CD8-positive, alpha-beta memory T cell (primary cell): ENCODE data around the gene FHOD1. TPM values are rescaled to one million over a fixed set of nuclear protein-coding genes. Genes with fewer than 3 reads are reported as not detected.

Source experiments
- CTCF ChIA-PET: fragments of 350-600 bp; sonication (Branson Sonifier 250); formaldehyde crosslinking; loops from one replicate; lab custom pipeline; 2021; ENCODE audit warnings: antibody characterized with exemption; lab: Charles Lee
- POLR2A ChIA-PET: fragments of 350-600 bp; sonication (Branson Sonifier 250); formaldehyde crosslinking; loops from one replicate; lab custom pipeline; 2021; ENCODE audit warnings: antibody characterized with exemption; lab: Charles Lee
- DNase-seq, 5 donors: peaks; one replicate each; pipeline versions ENCODE4 v3.0.0 to v3.0.0-alpha.2; 2020 to 2022; ENCODE audit warnings: mixed read lengths in 1 of 5
- H3K27ac ChIP-seq: one replicate; pipeline ENCODE4 v1.7.0; 2013; ENCODE audit warnings: low read depth, mild to moderate bottlenecking, low read length, moderate library complexity
- H3K27me3 ChIP-seq: 2 replicates; pipeline ENCODE4 v1.7.0; 2013; ENCODE audit warnings: low read length, mild to moderate bottlenecking; ENCODE audit not compliant: insufficient read depth, poor library complexity, severe bottlenecking
- H3K36me3 ChIP-seq: 2 replicates; pipeline ENCODE4 v1.7.0; 2013; ENCODE audit warnings: mild to moderate bottlenecking, low read length, moderate library complexity; ENCODE audit not compliant: insufficient read depth
- H3K4me1 ChIP-seq: 2 replicates; pipeline ENCODE4 v1.7.0; 2013; ENCODE audit warnings: mild to moderate bottlenecking, low read length, moderate library complexity; ENCODE audit not compliant: insufficient read depth
- H3K4me3 ChIP-seq: 2 replicates; pipeline ENCODE4 v1.7.0; 2013; ENCODE audit warnings: mild to moderate bottlenecking, low read length
- H3K9me3 ChIP-seq: 2 replicates; pipeline ENCODE4 v1.7.0; 2013; ENCODE audit warnings: mild to moderate bottlenecking, low read length
- H3K27ac Mint-ChIP-seq, 8 donors: one replicate each; pipeline ENCODE4 v1.8.0; 2020 to 2021; ENCODE audit warnings: mixed read lengths in 8 of 8, mild to moderate bottlenecking in 6 of 8, inconsistent platforms in 3 of 8, moderate library complexity in 3 of 8
- H3K27me3 Mint-ChIP-seq, 2 donors: one replicate each; pipeline ENCODE4 v1.8.0; 2020 to 2021; ENCODE audit warnings: mixed read lengths in 2 of 2, mild to moderate bottlenecking in 1 of 2, moderate library complexity in 1 of 2
- H3K36me3 Mint-ChIP-seq, 3 donors: one replicate each; pipeline ENCODE4 v1.8.0; 2020 to 2021; ENCODE audit warnings: mixed read lengths in 3 of 3, inconsistent platforms in 1 of 3, mild to moderate bottlenecking in 1 of 3
- H3K4me1 Mint-ChIP-seq, 3 donors: one replicate each; pipeline ENCODE4 v1.8.0; 2020 to 2021; ENCODE audit warnings: mixed read lengths in 3 of 3, inconsistent platforms in 1 of 3, mild to moderate bottlenecking in 1 of 3
- H3K4me3 Mint-ChIP-seq, 7 donors: one replicate each; pipeline ENCODE4 v1.8.0; 2020 to 2021; ENCODE audit warnings: mixed read lengths in 7 of 7, mild to moderate bottlenecking in 6 of 7, moderate library complexity in 4 of 7, inconsistent platforms in 2 of 7
- H3K9me3 Mint-ChIP-seq, 5 donors: one replicate each; pipeline ENCODE4 v1.8.0; 2020 to 2022; ENCODE audit warnings: mixed read lengths in 5 of 5, mild to moderate bottlenecking in 3 of 5, moderate library complexity in 2 of 5, inconsistent platforms in 1 of 5
- polyA plus RNA-seq: library from polyadenylated mRNA; unstranded; fragments of 300-500 nt; fragmentation: Illumina TruSeq; gene quantifications from one replicate; pipeline ENCODE4 v1.2.3, GENCODE V29; 2021
- total RNA-seq, 2 experiments: library from RNA; stranded (reverse); gene quantifications; one replicate each; pipeline ENCODE4 v1.2.3, GENCODE V29; 2021

Gene FHOD1
- total and polyA plus RNA-seq, 3 experiments from 2014 or later: 5.5 to 117 (median 111) TPM

DNA sequence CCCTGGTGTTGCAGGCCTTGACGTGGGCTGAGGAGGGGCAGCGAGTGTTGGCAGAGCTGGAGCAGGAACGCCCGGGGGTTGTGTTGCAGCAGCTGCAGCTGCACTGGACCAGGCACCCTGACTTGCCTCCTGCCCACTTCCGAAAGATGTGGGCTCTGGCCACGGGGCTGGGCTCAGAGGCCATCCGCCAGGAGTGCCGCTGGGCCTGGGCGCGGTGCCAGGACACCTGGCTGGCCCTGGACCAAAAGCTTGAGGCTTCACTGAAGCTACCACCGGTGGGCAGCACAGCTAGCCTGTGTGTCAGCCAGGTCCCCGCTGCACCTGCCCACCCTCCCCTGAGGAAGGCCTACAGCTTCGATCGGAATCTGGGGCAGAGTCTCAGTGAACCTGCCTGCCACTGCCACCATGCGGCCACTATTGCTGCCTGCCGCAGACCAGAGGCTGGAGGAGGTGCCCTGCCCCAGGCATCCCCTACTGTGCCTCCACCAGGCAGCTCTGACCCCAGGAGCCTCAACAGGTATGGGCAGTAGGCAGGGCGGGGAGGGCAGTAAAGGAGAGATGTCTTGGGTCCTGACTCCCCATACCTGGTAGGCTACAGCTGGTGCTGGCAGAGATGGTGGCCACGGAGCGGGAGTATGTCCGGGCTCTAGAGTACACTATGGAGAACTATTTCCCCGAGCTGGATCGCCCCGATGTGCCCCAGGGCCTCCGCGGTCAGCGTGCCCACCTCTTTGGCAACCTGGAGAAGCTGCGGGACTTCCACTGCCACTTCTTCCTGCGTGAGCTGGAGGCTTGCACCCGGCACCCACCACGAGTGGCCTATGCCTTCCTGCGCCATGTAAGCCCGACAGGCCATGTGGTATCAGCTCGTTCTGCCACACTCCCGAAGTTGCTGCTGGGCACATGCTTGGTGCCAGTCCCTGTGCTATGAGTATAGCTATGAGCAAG is 37.7 kb upstream of the FHOD1 start:
- Mint-ChIP-seq H3K9me3 (no peaks in the 10 kb centered on the region), H3K27me3 (no peaks in the 10 kb centered on the region), H3K4me3 (no peak overlapping the region), H3K36me3 (peaks cover 0 to 4% (median 2%) of the 10 kb centered on the region in 3 donors), H3K4me1 (peaks cover 8 to 14% (median 12%) of the 10 kb centered on the region in 3 donors), H3K27ac (peak overlapping the region in 1 of 8 donors; percentile 35)
- no peaks in the 10 kb centered on the region for H3K27me3 ChIP-seq
- ChIA-PET CTCF (interaction anchor here (0.6 to 1.7 kb wide), 3 partner anchors 26 to 132 kb away, joined by 3 to 4 read pairs (median 3); no protein-coding TSS in a partner anchor), POLR2A (interaction anchor here (0.5 kb wide), 1 partner anchor 41 kb away, joined by 3 read pairs; no protein-coding TSS in a partner anchor)
- no peak overlapping the region for H3K27ac ChIP-seq
- peak in 1 of 5 donors; percentile 41 for DNase-seq
- H3K4me1 ChIP-seq: peaks cover 11% of the 10 kb centered on the region
- H3K36me3 ChIP-seq: no peaks in the 10 kb centered on the region
- H3K4me3 ChIP-seq: no peak overlapping the region
- no peaks in the 10 kb centered on the region for H3K9me3 ChIP-seq

DNA sequence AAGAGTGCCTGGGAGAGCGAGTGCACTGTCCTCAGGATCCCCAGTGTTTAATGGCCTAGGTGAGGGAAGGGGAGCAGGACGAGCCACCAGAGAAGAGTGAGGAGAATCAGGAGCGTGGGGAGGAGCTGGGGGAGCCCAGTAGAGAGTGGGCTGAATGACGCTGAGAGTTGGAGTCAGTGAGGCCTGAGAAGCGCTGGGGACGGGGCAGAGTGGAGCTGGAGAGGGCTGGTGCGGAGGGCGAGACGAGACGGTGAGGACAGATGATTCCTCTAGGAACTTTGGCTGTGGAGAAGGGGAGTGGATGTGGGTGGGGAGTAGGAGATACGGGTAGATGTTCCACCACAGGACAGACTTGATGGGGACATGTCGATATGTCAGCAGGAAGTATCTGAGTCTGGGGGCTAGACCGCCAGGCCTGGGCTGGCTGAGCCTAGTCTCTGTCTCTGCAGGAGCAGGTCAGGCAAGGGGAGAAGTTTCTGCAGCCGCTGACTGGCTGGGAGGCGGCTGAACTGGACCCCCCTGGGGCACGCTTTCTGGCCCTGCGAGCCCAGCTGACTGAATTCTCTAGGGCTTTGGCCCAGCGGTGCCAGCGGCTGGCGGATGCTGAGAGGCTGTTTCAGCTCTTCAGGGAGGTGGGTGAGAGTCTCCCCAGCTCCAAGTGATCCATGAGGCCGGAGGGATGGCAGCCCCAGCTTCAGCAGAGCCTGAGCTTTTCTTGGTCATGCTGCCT is 36.7 kb upstream of the FHOD1 start:
- POLR2A ChIA-PET: no interaction called here

DNA sequence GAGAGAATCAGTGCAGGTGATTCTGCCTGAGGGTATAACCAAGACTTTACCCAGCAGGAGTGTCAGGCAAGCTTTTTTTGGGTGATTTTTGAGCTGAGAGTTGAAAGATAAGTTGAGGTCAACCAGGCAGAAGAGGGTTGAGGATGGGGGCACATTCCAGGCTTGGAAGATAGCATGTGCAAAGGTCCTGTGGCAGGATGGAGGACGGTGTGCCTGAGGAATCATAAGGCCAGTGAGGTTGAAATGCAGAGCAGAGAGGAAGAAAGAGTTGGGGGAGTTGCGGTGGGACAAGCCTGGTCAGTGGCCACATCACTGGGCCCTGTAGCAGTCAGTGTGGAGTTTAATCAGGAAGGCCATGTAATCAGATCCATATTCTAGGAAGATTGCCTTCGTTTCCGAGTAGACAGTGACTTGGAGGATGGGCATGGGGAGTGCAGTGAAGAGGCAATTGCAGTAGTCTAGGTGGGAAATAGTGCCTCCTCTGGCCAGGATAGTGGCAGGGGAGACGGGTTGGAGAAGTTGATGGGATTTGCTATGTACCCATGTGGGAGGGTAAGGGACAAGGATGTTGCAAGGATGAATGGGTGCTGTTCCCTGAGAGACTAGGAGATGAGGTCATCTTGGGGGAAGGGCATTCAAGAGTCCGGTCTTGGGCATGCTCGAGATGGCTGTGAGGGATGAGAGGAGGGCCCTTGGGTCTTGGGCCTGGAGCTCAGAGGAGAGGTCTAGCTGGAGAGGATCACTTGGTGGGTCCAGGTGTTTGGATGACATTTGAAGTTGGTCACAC is 36.0 kb upstream of the FHOD1 start:
- no peaks in the 10 kb centered on the region for H3K9me3 ChIP-seq
- H3K4me3 ChIP-seq: no peak overlapping the region
- ChIA-PET POLR2A (no interaction called here), CTCF (interaction anchor here (0.5 to 1.0 kb wide), 2 partner anchors 43 to 117 kb away, joined by 3 read pairs; partner anchors contain the start of genes KCTD19 and LRRC36)
- peaks cover 0 to 4% (median 2%) of the 10 kb centered on the region in 3 donors for H3K36me3 Mint-ChIP-seq
- no peaks in the 10 kb centered on the region for H3K36me3 ChIP-seq
- H3K27me3 ChIP-seq: no peaks in the 10 kb centered on the region
- peaks cover 11% of the 10 kb centered on the region for H3K4me1 ChIP-seq
- H3K9me3 Mint-ChIP-seq: no peaks in the 10 kb centered on the region
- no peak overlapping the region for H3K27ac ChIP-seq
- peak overlapping the region in 1 of 7 donors; percentile 11 for H3K4me3 Mint-ChIP-seq
- H3K4me1 Mint-ChIP-seq: peaks cover 5 to 7% (median 5%) of the 10 kb centered on the region in 3 donors
- H3K27me3 Mint-ChIP-seq: no peaks in the 10 kb centered on the region
- peak overlapping the region in 1 of 8 donors; percentile 17 for H3K27ac Mint-ChIP-seq
- DNase-seq: peak in 1 of 5 donors; percentile 15

More for the DNA sequence above, 36.7 kb upstream of the FHOD1 start:
- no peak overlapping the region for H3K27ac ChIP-seq
- Mint-ChIP-seq H3K27me3 (no peaks in the 10 kb centered on the region), H3K9me3 (no peaks in the 10 kb centered on the region), H3K4me3 (no peak overlapping the region), H3K4me1 (peaks cover 0 to 4% (median 2%) of the 10 kb centered on the region in 3 donors), H3K36me3 (peaks cover 0 to 4% (median 2%) of the 10 kb centered on the region in 3 donors), H3K27ac (peak overlapping the region in 2 of 8 donors; percentile 52 to 73)
- H3K4me3 ChIP-seq: no peak overlapping the region
- no peaks in the 10 kb centered on the region for H3K36me3 ChIP-seq
- peaks cover 8% of the 10 kb centered on the region for H3K4me1 ChIP-seq
- H3K9me3 ChIP-seq: no peaks in the 10 kb centered on the region
- CTCF ChIA-PET: interaction anchor here (0.5 to 1.7 kb wide), 3 partner anchors 25 to 116 kb away, joined by 3 to 4 read pairs (median 3); partner anchors contain the start of genes KCTD19 and LRRC36
- no peaks in the 10 kb centered on the region for H3K27me3 ChIP-seq
- DNase-seq: peak in 1 of 5 donors; percentile 28

DNA sequence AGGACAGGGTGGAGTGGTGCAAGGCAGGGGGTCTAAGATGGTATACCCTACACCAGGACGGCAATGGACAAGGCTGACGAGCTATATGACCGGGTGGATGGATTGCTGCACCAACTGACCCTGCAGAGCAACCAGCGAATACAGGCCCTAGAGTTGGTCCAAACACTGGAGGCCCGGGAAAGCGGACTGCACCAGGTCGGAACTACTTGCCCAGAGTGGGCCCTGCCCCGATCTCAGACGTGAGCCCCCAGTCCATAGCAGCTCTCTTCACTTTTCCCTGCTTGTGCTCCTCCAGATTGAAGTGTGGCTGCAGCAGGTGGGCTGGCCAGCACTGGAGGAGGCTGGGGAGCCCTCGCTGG is 35.1 kb upstream of the FHOD1 start:
- CTCF ChIA-PET: no interaction called here
- H3K9me3 ChIP-seq: no peaks in the 10 kb centered on the region
- peaks cover 0 to 4% (median 4%) of the 10 kb centered on the region in 3 donors for H3K36me3 Mint-ChIP-seq
- no peak overlapping the region for H3K27ac ChIP-seq
- POLR2A ChIA-PET: no interaction called here
- H3K36me3 ChIP-seq: no peaks in the 10 kb centered on the region
- H3K4me1 ChIP-seq: peaks cover 17% of the 10 kb centered on the region
- H3K4me3 Mint-ChIP-seq: peak overlapping the region in 1 of 7 donors; percentile 46
- no peaks in the 10 kb centered on the region for H3K27me3 ChIP-seq
- no peaks in the 10 kb centered on the region for H3K9me3 Mint-ChIP-seq
- no peaks in the 10 kb centered on the region for H3K27me3 Mint-ChIP-seq
- peaks cover 5 to 13% (median 9%) of the 10 kb centered on the region in 3 donors for H3K4me1 Mint-ChIP-seq
- H3K4me3 ChIP-seq: no peak overlapping the region
- peak in 1 of 5 donors; percentile 20 for DNase-seq
- H3K27ac Mint-ChIP-seq: no peak overlapping the region

DNA sequence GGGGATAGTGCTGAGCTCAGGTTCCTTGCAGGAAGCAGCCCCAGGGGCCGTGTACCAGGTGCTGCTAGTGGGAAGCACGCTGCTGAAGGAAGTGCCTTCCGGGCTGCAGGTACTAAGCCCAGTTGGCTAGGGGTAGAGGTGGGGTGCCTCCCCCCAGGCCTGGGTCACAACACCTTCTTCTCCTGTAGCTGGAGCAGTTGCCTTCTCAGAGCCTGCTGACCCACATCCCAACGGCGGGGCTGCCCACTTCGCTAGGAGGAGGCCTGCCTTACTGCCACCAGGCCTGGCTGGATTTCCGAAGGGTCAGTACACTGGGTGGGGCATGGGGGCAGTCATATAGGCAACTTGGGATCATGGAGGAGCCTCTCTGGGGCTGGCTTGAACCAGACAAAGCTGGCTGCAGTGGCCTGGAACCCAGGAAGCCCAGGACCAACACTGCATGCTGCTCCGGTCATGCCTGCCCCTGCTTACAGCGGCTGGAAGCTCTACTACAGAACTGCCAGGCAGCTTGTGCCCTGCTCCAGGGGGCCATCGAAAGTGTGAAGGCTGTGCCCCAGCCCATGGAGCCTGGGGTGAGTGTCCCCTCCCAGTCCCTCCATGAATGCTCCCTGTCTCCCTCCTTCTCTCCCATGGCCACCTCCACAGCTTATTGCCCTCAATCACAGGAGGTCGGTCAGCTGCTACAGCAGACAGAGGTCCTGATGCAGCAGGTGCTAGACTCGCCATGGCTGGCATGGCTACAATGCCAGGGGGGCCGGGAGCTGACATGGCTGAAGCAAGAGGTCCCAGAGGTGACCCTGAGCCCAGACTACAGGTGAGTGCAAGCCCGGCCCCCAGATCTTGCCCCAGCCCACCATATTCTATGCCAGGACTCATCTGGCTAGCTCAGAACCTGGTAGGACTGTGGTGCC is 34.5 kb upstream of the FHOD1 start:
- ChIA-PET POLR2A (no interaction called here), CTCF (interaction anchor here (2.0 kb wide), 1 partner anchor 22 kb away, joined by 4 read pairs; no protein-coding TSS in a partner anchor)
- Histone ChIP-seq H3K27me3 (no peaks in the 10 kb centered on the region), H3K9me3 (no peaks in the 10 kb centered on the region), H3K36me3 (no peaks in the 10 kb centered on the region), H3K4me1 (peaks cover 17% of the 10 kb centered on the region), H3K4me3 (no peak overlapping the region), H3K27ac (no peak overlapping the region)
- no peaks in the 10 kb centered on the region for H3K27me3 Mint-ChIP-seq
- H3K9me3 Mint-ChIP-seq: no peaks in the 10 kb centered on the region
- H3K4me3 Mint-ChIP-seq: peak overlapping the region in 2 of 7 donors; percentile 67 to 83
- DNase-seq: no peak
- peaks cover 5 to 14% (median 12%) of the 10 kb centered on the region in 3 donors for H3K4me1 Mint-ChIP-seq
- H3K36me3 Mint-ChIP-seq: peaks cover 0 to 6% (median 4%) of the 10 kb centered on the region in 3 donors
- H3K27ac Mint-ChIP-seq: peak overlapping the region in 1 of 8 donors; percentile 52

DNA sequence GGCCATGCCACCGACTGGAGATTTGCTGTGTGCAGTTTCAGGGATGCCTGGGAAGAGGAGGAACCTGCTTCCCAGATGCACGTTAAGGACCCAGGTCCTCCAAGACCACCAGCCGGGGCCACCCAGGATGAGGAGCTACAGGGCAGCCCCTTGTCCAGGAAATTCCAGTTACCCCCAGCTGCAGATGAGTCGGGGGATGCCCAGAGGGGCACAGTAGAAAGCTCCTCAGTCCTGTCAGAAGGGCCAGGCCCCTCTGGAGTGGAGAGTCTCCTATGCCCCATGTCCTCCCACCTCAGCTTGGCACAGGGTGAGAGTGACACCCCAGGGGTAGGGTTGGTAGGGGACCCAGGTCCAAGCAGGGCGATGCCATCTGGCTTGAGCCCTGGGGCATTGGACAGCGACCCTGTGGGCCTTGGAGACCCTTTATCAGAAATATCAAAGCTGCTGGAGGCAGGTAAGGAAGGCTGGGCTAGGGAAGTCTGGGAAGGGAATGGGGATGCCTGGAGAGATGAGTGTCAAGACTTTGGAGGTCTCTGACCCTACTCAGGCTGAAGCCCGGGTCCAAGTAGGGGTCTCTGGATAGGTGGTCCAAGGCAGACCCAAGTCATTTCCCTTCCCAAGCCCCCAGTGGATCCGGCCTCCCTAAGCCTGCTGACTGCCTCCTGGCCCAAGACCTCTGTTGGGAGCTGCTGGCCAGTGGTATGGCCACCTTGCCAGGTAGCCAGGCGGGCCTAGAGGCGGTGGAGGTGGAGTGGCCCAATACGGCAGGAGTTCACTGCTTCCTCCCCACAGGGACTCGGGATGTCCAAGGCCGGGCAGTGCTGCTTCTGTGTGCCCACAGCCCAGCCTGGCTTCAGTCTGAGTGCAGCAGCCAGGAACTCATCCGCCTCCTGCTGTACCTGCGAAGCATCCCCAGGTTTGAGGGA is 33.1 kb upstream of the FHOD1 start:
- no peaks in the 10 kb centered on the region for H3K36me3 ChIP-seq
- Mint-ChIP-seq H3K9me3 (no peaks in the 10 kb centered on the region), H3K4me1 (peaks cover 9 to 20% (median 16%) of the 10 kb centered on the region in 3 donors), H3K36me3 (peaks cover 0 to 16% (median 3%) of the 10 kb centered on the region in 3 donors), H3K4me3 (peak overlapping the region; percentile 39 to 85 (median 55)), H3K27ac (peak overlapping the region in 3 of 8 donors; percentile 5 to 72 (median 57)), H3K27me3 (no peaks in the 10 kb centered on the region)
- H3K4me3 ChIP-seq: peak overlapping the region; percentile 41
- H3K27me3 ChIP-seq: no peaks in the 10 kb centered on the region
- CTCF ChIA-PET: interaction anchor here (2.0 kb wide), 1 partner anchor 20 kb away, joined by 4 read pairs; no protein-coding TSS in a partner anchor
- peak in 1 of 5 donors; percentile 44 for DNase-seq
- peaks cover 17% of the 10 kb centered on the region for H3K4me1 ChIP-seq
- no peaks in the 10 kb centered on the region for H3K9me3 ChIP-seq
- H3K27ac ChIP-seq: peak overlapping the region; percentile 64
- POLR2A ChIA-PET: interaction anchor here (0.6 kb wide), 1 partner anchor 242 kb away, joined by 3 read pairs; no protein-coding TSS in a partner anchor
